GM23338 (cell line): ENCODE measurements around the gene SPTBN4. TPM values are rescaled to one million over a fixed set of nuclear protein-coding genes. Genes with fewer than 3 reads are reported as not detected.

Experiments used
- ATAC-seq: fragments of 200-7000 bp; cut with Tn5 transposase; 3 replicates; pipeline ENCODE4 v1.9.1; 2020
- DNase-seq: peaks from one replicate; pipeline ENCODE4 v3.0.0-alpha.2; 2015; ENCODE audit warnings: low spot score
- H2AFZ ChIP-seq: fragments of 200-600 bp; sonication (generic); 2 replicates; pipeline ENCODE4 v1.8.0; 2016; ENCODE audit warnings: antibody characterized with exemption, mild to moderate bottlenecking, moderate library complexity
- H3F3A ChIP-seq: fragments of 200-600 bp; sonication (generic); replicated peaks from 2 replicates; pipeline ENCODE4 v1.8.0; 2017; ENCODE audit warnings: antibody characterized with exemption, mixed run types, low read depth
- H3K27ac ChIP-seq: fragments of 200-600 bp; sonication (generic); 2 replicates; pipeline ENCODE4 v1.6.1; 2016; ENCODE audit warnings: low read depth
- H3K27me3 ChIP-seq: fragments of 200-600 bp; sonication (generic); 2 replicates; pipeline ENCODE4 v1.8.0; 2016; ENCODE audit warnings: mild to moderate bottlenecking, mixed run types, moderate library complexity; ENCODE audit not compliant: insufficient read depth
- H3K36me3 ChIP-seq: fragments of 200-600 bp; sonication (generic); 2 replicates; pipeline ENCODE4 v1.8.0; 2016; ENCODE audit warnings: mild to moderate bottlenecking; ENCODE audit not compliant: insufficient read depth
- H3K4me1 ChIP-seq: fragments of 200-600 bp; sonication (generic); 2 replicates; pipeline ENCODE4 v1.8.0; 2016; ENCODE audit warnings: mild to moderate bottlenecking, moderate library complexity; ENCODE audit not compliant: insufficient read depth
- H3K4me2 ChIP-seq: fragments of 200-600 bp; sonication (generic); 2 replicates; pipeline ENCODE4 v1.7.1; 2017; ENCODE audit warnings: mixed run types
- H3K4me3 ChIP-seq: fragments of 200-600 bp; sonication (generic); 2 replicates; pipeline ENCODE4 v1.6.1; 2016; ENCODE audit warnings: mixed run types
- H3K79me2 ChIP-seq: fragments of 200-600 bp; sonication (generic); replicated peaks from 2 replicates; pipeline ENCODE4 v1.8.0; 2017; ENCODE audit warnings: mild to moderate bottlenecking; ENCODE audit not compliant: insufficient read depth
- H3K9me2 ChIP-seq: fragments of 200-600 bp; sonication (generic); 2 replicates; pipeline ENCODE4 v1.8.0; 2017; ENCODE audit not compliant: insufficient read depth
- H4K20me1 ChIP-seq: fragments of 200-600 bp; sonication (generic); replicated peaks from 2 replicates; pipeline ENCODE4 v1.8.0; 2017; ENCODE audit warnings: mild to moderate bottlenecking; ENCODE audit not compliant: insufficient read depth
- H3K27ac Mint-ChIP-seq: 2 replicates; pipeline ENCODE4 v1.8.0; 2020; ENCODE audit warnings: inconsistent platforms, mild to moderate bottlenecking, moderate library complexity, mixed read lengths
- H3K27me3 Mint-ChIP-seq: 3 replicates; pipeline ENCODE4 v1.8.0; 2022; ENCODE audit warnings: low read depth, mild to moderate bottlenecking, moderate library complexity, mixed read lengths, inconsistent platforms; ENCODE audit not compliant: insufficient read depth, poor library complexity
- H3K36me3 Mint-ChIP-seq: 3 replicates; pipeline ENCODE4 v1.8.0; 2021; ENCODE audit warnings: low read depth, mild to moderate bottlenecking, inconsistent platforms, moderate library complexity, mixed read lengths
- H3K4me1 Mint-ChIP-seq: 3 replicates; pipeline ENCODE4 v1.8.0; 2020; ENCODE audit warnings: mild to moderate bottlenecking, inconsistent platforms, mixed read lengths
- H3K4me3 Mint-ChIP-seq: 3 replicates; pipeline ENCODE4 v1.8.0; 2021; ENCODE audit warnings: moderate library complexity, mild to moderate bottlenecking, inconsistent platforms, mixed read lengths
- H3K9me3 Mint-ChIP-seq: 3 replicates; pipeline ENCODE4 v1.8.0; 2020; ENCODE audit warnings: moderate library complexity, mild to moderate bottlenecking, inconsistent platforms, mixed read lengths
- EZH2 ChIP-seq: fragments of 200-600 bp; sonication (generic); IDR thresholded peaks from one replicate; pipeline ENCODE4 v1.8.0; 2017; ENCODE audit warnings: antibody characterized with exemption, mild to moderate bottlenecking, low read depth; ENCODE audit not compliant: unreplicated experiment
- JUNB ChIP-seq: IDR thresholded peaks from one replicate; pipeline ENCODE4 v1.6.1; 2016; ENCODE audit warnings: antibody characterized with exemption; ENCODE audit not compliant: unreplicated experiment
- ZNF462 ChIP-seq: fragments of 250-450 bp; sonication (Bioruptor Pico); IDR thresholded peaks from 2 replicates; pipeline ENCODE4 v1.5.0; 2020; ENCODE audit warnings: mild to moderate bottlenecking, moderate library complexity
- polyA plus RNA-seq: library from polyadenylated mRNA; unstranded; fragments of >200 nt; fragmentation: Nextera tagmentation; extraction: Ambion mirVana; gene quantifications from 2 replicates; pipeline ENCODE4 v1.2.1, GENCODE V29; 2016
- total RNA-seq: library from RNA; depleted of rRNA; stranded (reverse); fragments of >200 nt; shearing (Covaris generic); gene quantifications from 2 replicates; pipeline ENCODE4 v1.2.3, GENCODE V29; 2014

The SPTBN4 gene
- total and polyA plus RNA-seq, 2 experiments from 2014 or later, result 1.6 to 2.3 TPM

GRCh38 chr19:40588926-40589569 is 122.2 kb downstream of the SPTBN4 start (continued):
- TF ChIP-seq ZNF462 (CRISPR knock-in tag) (no peak), EZH2 (no peak), JUNB (no peak)

- Histone ChIP-seq H3F3A (0 out of 2 replicates have a peak, but pooled peaks cover 4% of the 10 kb centered on the region), H3K4me2 (no peak overlapping the region), H3K27ac (no peak overlapping the region), H3K36me3 (no peaks in the 10 kb centered on the region), H4K20me1 (peaks cover 2% of the 10 kb centered on the region; the same call in 1 of the 2 replicates), H3K9me2 (no peaks in the 10 kb centered on the region), H3K4me3 (no peak overlapping the region), H3K4me1 (peaks cover 10% of the 10 kb centered on the region), H2AFZ (no peak overlapping the region), H3K27me3 (no peaks in the 10 kb centered on the region), H3K79me2 (no peaks in the 10 kb centered on the region)
- no peak for ATAC-seq
- DNase-seq, result no peak
- Mint-ChIP-seq H3K27me3 (peaks cover 10% of the 10 kb centered on the region), H3K9me3 (no peaks in the 10 kb centered on the region; the same call in 2 of the 3 replicates), H3K4me3 (no peak overlapping the region), H3K36me3 (peaks cover 13% of the 10 kb centered on the region), H3K4me1 (peaks cover 9% of the 10 kb centered on the region), H3K27ac (no peak overlapping the region)
- no peak for TF ChIP-seq ZNF462 (CRISPR knock-in tag)
These were observed 123.0 kb downstream of the SPTBN4 start for GRCh38 chr19:40589591-40590429.
